Endothelial cell of umbilical vein (primary cell): Measurements from ENCODE around the gene CD81. TPM values are rescaled to one million over a fixed set of nuclear protein-coding genes. Genes with fewer than 3 reads are reported as not detected.

Experiments used
- BruUV-seq: library from RNA; stranded (reverse); fragments of 400-500 nt; replicated peaks from 2 replicates; lab custom pipeline; 2021; lab: Mats Ljungman, UMichigan
- CTCF ChIA-PET: fragments of 300-600, 350-600 bp; sonication (Branson Sonifier 250); formaldehyde crosslinking; loops from one replicate; lab custom pipeline; 2021; ENCODE audit warnings: antibody characterized with exemption, inconsistent platforms; lab: Charles Lee
- POLR2A ChIA-PET: fragments of 300-600, 350-600 bp; sonication (Branson Sonifier 250); formaldehyde crosslinking; loops from one replicate; lab custom pipeline; 2021; ENCODE audit warnings: antibody characterized with exemption, inconsistent platforms; lab: Charles Lee
- DNase-seq: peaks from one replicate; pipeline ENCODE4 v3.0.0-alpha.2; 2011; ENCODE audit warnings: low read depth, low spot score
- FAIRE-seq: peaks from 2 replicates; lab custom pipeline; 2011; peaks lifted over from hg19 to GRCh38; lab: Jason Lieb, UNC
- H2AFZ ChIP-seq: 2 replicates; pipeline ENCODE4 v1.6.0; 2012; ENCODE audit warnings: low read depth, low read length, control low read depth, inconsistent platforms
- H3K27ac ChIP-seq: 2 replicates; pipeline ENCODE4 v1.5.1; 2011; ENCODE audit warnings: low read depth, mild to moderate bottlenecking, control low read depth, low read length, moderate library complexity; ENCODE audit not compliant: insufficient read depth
- H3K27me3 ChIP-seq, 2 experiments: 2 replicates each; pipeline versions ENCODE4 v1.6.0 to v1.6.1; 2011; ENCODE audit warnings: low read length in 2 of 2, mixed read lengths in 1 of 2; ENCODE audit not compliant: control insufficient read depth in 2 of 2, insufficient read depth in 2 of 2
- H3K36me3 ChIP-seq, 2 experiments: 2 replicates in 1 of 2; 3 replicates in 1 of 2; pipeline ENCODE4 v1.5.1; 2011; ENCODE audit warnings: low read length in 2 of 2, mild to moderate bottlenecking in 1 of 2, moderate library complexity in 1 of 2; ENCODE audit not compliant: control insufficient read depth in 2 of 2, insufficient read depth in 2 of 2; ENCODE audit errors: extremely low read depth in 1 of 2
- H3K4me1 ChIP-seq: 3 replicates; pipeline ENCODE4 v1.5.1; 2011; ENCODE audit warnings: mild to moderate bottlenecking, low read length; ENCODE audit not compliant: control insufficient read depth, insufficient read depth; ENCODE audit errors: extremely low read depth
- H3K4me2 ChIP-seq: 2 replicates; pipeline ENCODE4 v1.6.1; 2011; ENCODE audit warnings: low read length, control low read depth, mixed read lengths; ENCODE audit not compliant: insufficient read depth
- H3K4me3 ChIP-seq, 3 experiments: fragments of 200-600 bp in 1 of 3; sonication (generic), shearing (Covaris generic) in 1 of 3; replicated peaks in 1 of 3; 2 replicates each; pipeline ENCODE4 v1.5.1; 2011 to 2016; ENCODE audit warnings: control low read depth in 3 of 3, low read length in 3 of 3, mild to moderate bottlenecking in 2 of 3, inconsistent platforms in 1 of 3, low read depth in 1 of 3, moderate library complexity in 1 of 3; ENCODE audit not compliant: insufficient read depth in 1 of 3
- H3K79me2 ChIP-seq: 2 replicates; pipeline ENCODE4 v1.6.0; 2012; ENCODE audit warnings: low read length, inconsistent platforms; ENCODE audit not compliant: control insufficient read depth, insufficient read depth
- H3K9ac ChIP-seq: replicated peaks from 2 replicates; pipeline ENCODE3; 2011; ENCODE audit warnings: low read length, control low read depth; ENCODE audit not compliant: insufficient read depth; ENCODE audit errors: extremely low read depth
- H3K9me1 ChIP-seq: replicated peaks from 3 replicates; pipeline ENCODE4 v1.6.0; 2011; ENCODE audit warnings: mild to moderate bottlenecking, low read length; ENCODE audit not compliant: control insufficient read depth, insufficient read depth; ENCODE audit errors: extremely low read depth
- H3K9me3 ChIP-seq: replicated peaks from 2 replicates; pipeline ENCODE4 v1.5.1; 2012; ENCODE audit warnings: low read length, inconsistent platforms; ENCODE audit not compliant: control insufficient read depth, insufficient read depth
- H4K20me1 ChIP-seq: replicated peaks from 2 replicates; pipeline ENCODE3; 2011; ENCODE audit warnings: mild to moderate bottlenecking, low read length; ENCODE audit not compliant: control insufficient read depth, insufficient read depth; ENCODE audit errors: extremely low read depth
- CTCF ChIP-seq, 2 donors: IDR thresholded peaks; 1 replicate in 1 of 2; 2 replicates in 1 of 2; pipeline ENCODE4 v1.5.1; 2011; ENCODE audit warnings: low read length in 2 of 2, mild to moderate bottlenecking in 2 of 2, moderate library complexity in 2 of 2, control low read depth in 1 of 2, inconsistent platforms in 1 of 2, low read depth in 1 of 2; ENCODE audit not compliant: insufficient read depth in 1 of 2; ENCODE audit errors: extremely low read depth in 1 of 2
- EZH2 ChIP-seq: IDR thresholded peaks from 2 replicates; pipeline ENCODE4 v1.6.1; 2012; ENCODE audit warnings: borderline replicate concordance, low read depth, mild to moderate bottlenecking, moderate library complexity, low read length, inconsistent platforms; ENCODE audit not compliant: severe bottlenecking
- FOS ChIP-seq: IDR thresholded peaks from 2 replicates; pipeline ENCODE4 v1.6.1; 2011; ENCODE audit warnings: mild to moderate bottlenecking, low read length, moderate library complexity, borderline replicate concordance; ENCODE audit not compliant: insufficient read depth
- GATA2 ChIP-seq: IDR thresholded peaks from 2 replicates; pipeline ENCODE4 v1.7.0; 2011; ENCODE audit warnings: low read depth, mild to moderate bottlenecking, moderate library complexity, mixed read lengths, low read length; ENCODE audit not compliant: insufficient read length, insufficient read depth
- JUN ChIP-seq: IDR thresholded peaks from 2 replicates; pipeline ENCODE4 v1.6.1; 2011; ENCODE audit warnings: borderline replicate concordance, low read depth; ENCODE audit not compliant: insufficient read length, insufficient read depth
- MYC ChIP-seq: IDR thresholded peaks from one replicate; pipeline ENCODE4 v1.6.1; 2011; ENCODE audit warnings: mild to moderate bottlenecking, low read depth, low read length
- POLR2A ChIP-seq: IDR thresholded peaks from 2 replicates; pipeline ENCODE4 v1.6.1; 2012; ENCODE audit warnings: low read depth, mild to moderate bottlenecking, control low read depth, low read length
- POLR2AphosphoS5 ChIP-seq: IDR thresholded peaks from 2 replicates; pipeline ENCODE4 v1.6.1; 2012; ENCODE audit warnings: low read depth, mild to moderate bottlenecking, control low read depth, low read length, moderate library complexity; ENCODE audit not compliant: insufficient read depth
- dilution Hi-C: fragments of 300-500 bp; cut with MboI; formaldehyde crosslinking; loops from one replicate; pipeline ENCODE4 v1.15.0; 2019; ENCODE audit warnings: low sequenced_read_pairs; ENCODE audit not compliant: extremely low pct_ligation_motif_present
- intact Hi-C: fragments of 100-400 bp; cut with micrococcal nuclease; formaldehyde crosslinking; loops from one replicate; pipeline ENCODE4 v1.10.0; 2022
- polyA plus RNA-seq, 4 experiments: library from polyadenylated mRNA; depleted of rRNA in 3 of 4; stranded (reverse) in 3 of 4; unstranded in 1 of 4; fragments of >200 nt; gene quantifications; 2 replicates each; pipeline versions ENCODE4 v1.2.1 to v1.2.3, GENCODE V29; 2011 to 2012; ENCODE audit warnings: missing spikeins in 1 of 4
- total RNA-seq: library from RNA; stranded (reverse); gene quantifications from 2 replicates; pipeline ENCODE4 v1.2.3, GENCODE V29; 2021
- TF ChIP-seq, protein P1 (sequence below): IDR thresholded peaks from 2 replicates; pipeline ENCODE4 v1.6.1; 2011; ENCODE audit not compliant: insufficient read depth, insufficient read length

CD81 gene
- total and polyA plus RNA-seq, 2 donors (not counting 3 experiments of a cell fraction or from before 2014, with no cell fraction given): 409 to 802 TPM

- TF ChIP-seq GATA2 (no peak), POLR2AphosphoS5 (no peak), CTCF (IDR thresholded peaks at IDR 0.05; ENCODE audit: extremely low read depth in 1 of 2, insufficient read depth in 1 of 2, low read depth in 1 of 2, low read length in 2 of 2) (no peak), JUN (no peak), EZH2 (no peak), MYC (no peak), FOS (no peak), POLR2A (no peak)
- TF ChIP-seq, protein P1, sequence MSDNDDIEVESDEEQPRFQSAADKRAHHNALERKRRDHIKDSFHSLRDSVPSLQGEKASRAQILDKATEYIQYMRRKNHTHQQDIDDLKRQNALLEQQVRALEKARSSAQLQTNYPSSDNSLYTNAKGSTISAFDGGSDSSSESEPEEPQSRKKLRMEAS: no peak
- H3K4me3 ChIP-seq: no peak overlapping the region
- intact Hi-C loops: no loop called here
- no peaks in the 10 kb centered on the region for H3K36me3 ChIP-seq
- no peak overlapping the region for H3K9ac ChIP-seq
- H3K9me3 ChIP-seq: no peaks in the 10 kb centered on the region
- DNase-seq (no peak), FAIRE-seq (no peak)
- H2AFZ ChIP-seq: no peak overlapping the region
- POLR2A ChIA-PET: no interaction called here
- H3K27me3 ChIP-seq: no peaks in the 10 kb centered on the region
- no peak overlapping the region for H3K4me2 ChIP-seq
- H3K4me1 ChIP-seq: no peaks in the 10 kb centered on the region
- H3K9me1 ChIP-seq: no peaks in the 10 kb centered on the region
- no peaks in the 10 kb centered on the region for H4K20me1 ChIP-seq
- CTCF ChIA-PET: no interaction called here
- no TSS peak for BruUV-seq
- no peaks in the 10 kb centered on the region for H3K79me2 ChIP-seq
- dilution Hi-C loops: no loop called here
- no peak overlapping the region for H3K27ac ChIP-seq
Measured at GRCh38 chr11:2329551-2329950, 47.6 kb upstream of the CD81 start.
